GM12892 (cell line): ENCODE data around the gene TNFRSF8.

ENCODE experiments used
- POLR2A ChIP-seq: IDR thresholded peaks from 2 replicates; pipeline ENCODE4 v1.6.1; 2011; ENCODE audit warnings: low read depth, low read length, control low read depth
- POLR2AphosphoS5 ChIP-seq: IDR thresholded peaks from 2 replicates; pipeline ENCODE4 v1.6.1; 2011; ENCODE audit warnings: low read depth, low read length, control low read depth
- TAF1 ChIP-seq: IDR thresholded peaks from 2 replicates; pipeline ENCODE4 v1.6.1; 2011; ENCODE audit warnings: low read depth, mild to moderate bottlenecking, control low read depth, low read length, borderline replicate concordance

GRCh38 chr1:12173041-12173509 lies 110.0 kb downstream of the TNFRSF8 start:
- TF ChIP-seq POLR2A (no peak), TAF1 (no peak), POLR2AphosphoS5 (no peak)
